Measurements from ENCODE around the gene SLAMF7.

SLAMF7 gene

GRCh38 chr1:160747717-160748116 lies 8.7 kb downstream of the SLAMF7 start:
- no peak for FAIRE-seq

DNA sequence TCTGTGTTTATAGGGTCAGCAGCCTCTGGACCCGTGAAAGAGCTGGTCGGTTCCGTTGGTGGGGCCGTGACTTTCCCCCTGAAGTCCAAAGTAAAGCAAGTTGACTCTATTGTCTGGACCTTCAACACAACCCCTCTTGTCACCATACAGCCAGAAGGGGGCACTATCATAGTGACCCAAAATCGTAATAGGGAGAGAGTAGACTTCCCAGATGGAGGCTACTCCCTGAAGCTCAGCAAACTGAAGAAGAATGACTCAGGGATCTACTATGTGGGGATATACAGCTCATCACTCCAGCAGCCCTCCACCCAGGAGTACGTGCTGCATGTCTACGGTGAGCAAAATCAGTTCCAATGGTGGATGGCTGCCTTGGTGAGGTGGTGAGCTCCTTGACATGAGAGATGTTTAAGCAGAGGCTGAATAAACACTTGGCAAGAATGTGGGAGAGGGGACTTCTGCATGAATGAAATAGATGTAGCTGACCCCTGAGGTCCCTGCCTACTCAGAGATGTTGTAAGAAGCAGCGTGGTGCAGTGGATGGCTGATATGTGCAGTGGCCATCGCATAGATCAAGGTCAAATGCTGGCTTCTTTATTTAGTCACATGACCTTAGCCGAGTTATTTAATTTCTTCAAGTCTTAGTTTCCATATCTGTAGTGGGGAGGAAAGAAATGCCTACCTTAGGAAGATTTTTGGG lies 9.3 kb downstream of the SLAMF7 start:
- FAIRE-seq: no peak

DNA sequence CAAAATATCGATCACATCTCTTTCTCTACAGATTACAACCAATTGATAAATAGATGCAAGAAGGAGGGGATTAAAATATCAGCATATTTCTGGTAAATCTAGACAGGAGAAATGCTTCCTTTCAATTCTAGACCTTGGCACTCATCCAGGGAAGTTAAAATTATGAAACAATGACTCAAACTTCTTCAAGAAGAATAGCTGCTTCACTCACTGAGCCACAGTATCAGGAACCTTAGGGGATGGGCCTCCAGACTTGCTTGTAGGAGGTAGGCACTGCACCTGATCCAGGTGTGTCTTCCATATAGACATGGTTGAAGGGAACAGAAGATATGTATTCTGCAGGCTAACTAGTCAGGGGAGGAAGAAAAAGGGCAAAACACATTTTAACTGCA lies 9.8 kb downstream of the SLAMF7 start:
- FAIRE-seq: no peak

DNA sequence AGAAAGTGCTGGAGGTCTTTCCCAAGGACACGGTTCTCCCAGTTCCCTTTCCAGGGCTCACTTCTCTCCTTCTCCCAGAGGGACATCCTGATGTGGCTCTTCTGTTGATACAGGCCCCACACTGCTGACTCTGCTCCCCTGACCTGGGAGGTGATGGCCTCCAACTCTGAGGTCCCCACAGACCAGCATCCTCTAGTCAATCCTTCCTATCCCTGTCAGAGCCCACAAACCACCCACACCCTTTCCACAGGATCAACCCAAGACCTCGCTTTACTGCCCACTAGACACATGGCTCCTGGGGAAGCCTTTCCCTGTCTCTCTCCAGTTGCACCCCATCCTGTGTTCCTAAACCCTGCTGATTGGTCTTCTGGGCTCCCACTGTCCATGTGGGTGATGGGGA lies 11.6 kb downstream of the SLAMF7 start:
- no peak for FAIRE-seq

DNA sequence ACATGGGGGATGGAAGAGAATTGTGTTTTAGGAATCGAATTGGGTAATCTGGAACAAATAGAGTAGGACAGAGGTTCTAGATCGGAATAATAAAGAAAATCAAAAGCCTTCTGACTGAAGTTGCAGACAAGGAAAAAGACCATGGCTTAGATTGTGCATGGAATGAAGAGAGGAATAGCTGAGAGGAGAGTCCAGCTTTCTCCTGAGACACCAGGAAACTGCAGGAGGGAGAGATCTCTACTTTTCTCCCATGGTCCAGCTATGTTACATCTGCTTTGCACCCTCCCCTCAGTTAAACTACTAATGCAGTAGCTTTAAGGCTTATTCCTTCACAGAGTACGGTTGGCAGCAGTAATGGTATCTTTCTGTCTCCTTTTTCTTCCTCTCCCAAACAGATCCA lies 13.4 kb downstream of the SLAMF7 start:
- no peak for FAIRE-seq

DNA sequence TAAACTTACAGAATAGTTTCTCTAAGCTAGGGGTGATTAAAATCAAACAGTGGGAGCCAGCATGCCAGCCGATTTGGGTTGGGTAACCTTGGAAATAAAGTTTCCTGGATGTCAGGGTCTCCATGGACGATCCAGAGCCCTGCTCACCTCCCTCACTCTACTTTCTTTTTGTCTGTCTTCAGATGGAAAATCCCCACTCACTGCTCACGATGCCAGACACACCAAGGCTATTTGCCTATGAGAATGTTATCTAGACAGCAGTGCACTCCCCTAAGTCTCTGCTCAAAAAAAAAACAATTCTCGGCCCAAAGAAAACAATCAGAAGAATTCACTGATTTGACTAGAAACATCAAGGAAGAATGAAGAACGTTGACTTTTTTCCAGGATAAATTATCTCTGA lies 13.9 kb downstream of the SLAMF7 start:
- FAIRE-seq: no peak

DNA sequence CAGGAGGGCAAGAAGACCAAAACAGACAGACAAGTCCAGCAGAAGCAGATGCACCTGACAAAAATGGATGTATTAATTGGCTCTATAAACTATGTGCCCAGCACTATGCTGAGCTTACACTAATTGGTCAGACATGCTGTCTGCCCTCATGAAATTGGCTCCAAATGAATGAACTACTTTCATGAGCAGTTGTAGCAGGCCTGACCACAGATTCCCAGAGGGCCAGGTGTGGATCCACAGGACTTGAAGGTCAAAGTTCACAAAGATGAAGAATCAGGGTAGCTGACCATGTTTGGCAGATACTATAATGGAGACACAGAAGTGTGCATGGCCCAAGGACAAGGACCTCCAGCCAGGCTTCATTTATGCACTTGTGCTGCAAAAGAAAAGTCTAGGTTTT lies 14.5 kb downstream of the SLAMF7 start:
- FAIRE-seq: no peak

GRCh38 chr1:160755461-160755860 lies 16.4 kb downstream of the SLAMF7 start:
- no peak for FAIRE-seq

DNA sequence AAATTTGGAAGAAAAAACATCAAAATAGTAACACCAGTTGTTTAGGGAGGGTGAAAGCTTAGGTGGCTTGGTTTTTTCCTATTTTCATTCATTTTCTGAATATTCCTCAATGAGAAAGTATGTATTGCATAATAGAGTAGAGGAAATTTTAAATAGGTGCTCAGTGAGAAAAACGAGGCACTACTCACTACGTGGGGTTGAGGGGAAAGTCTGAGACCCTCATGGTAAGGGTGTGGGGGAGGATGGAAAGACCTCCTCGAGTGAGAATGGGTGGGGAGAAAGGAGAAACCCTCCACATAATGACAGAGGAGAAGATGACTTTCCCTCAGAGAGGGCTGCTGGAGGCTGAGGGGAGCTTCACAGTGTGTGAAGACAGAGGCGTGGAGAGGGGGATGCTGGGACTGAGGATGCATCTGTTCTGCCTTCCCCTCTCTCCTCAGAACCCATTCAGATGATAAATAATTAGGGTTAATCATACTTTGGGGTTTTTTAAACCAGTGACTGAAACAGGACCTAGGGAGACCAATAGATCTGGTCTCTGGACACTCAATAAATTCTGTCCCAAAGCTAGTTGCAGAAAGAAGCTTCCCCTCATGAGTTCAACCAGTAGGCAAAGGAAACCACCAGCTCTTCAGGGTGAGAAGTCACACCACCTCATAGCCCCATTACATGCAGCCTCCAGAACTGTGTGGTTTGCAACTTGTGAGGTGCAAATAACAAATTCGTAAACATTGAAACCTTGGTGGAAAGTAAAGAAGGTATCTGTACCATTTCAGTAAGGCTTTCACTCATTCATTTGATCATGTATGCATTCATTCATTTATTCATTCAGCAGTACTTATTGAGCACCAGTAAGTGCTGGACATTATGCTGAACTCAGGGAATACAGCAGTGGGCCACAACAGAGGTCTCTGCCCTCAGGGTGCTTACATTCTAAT lies 17.1 kb downstream of the SLAMF7 start:
- no peak for FAIRE-seq

DNA sequence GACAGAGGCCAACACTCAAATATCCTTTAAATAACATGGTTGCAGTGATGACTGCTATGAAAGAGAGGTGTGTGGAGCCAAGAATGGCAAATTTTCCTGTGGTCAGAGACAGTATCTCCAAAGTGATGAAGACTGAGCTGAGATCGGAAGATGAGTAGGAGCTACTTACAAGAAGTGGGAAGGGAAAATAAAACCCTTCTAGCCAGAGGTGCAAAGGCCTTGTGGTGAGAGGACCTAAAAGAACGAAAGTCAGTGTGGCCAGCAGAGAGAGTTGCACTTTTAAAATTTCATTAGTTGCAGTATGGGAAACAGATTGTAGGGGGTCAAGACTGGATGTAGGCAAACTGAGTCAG lies 17.8 kb downstream of the SLAMF7 start:
- FAIRE-seq: no peak

- no peak for FAIRE-seq
Measured at GRCh38 chr1:160758521-160758920, 19.5 kb downstream of the SLAMF7 start.

GRCh38 chr1:160759740-160760139 lies 20.7 kb downstream of the SLAMF7 start:
- no peak for FAIRE-seq

GRCh38 chr1:160761046-160761445 lies 22.0 kb downstream of the SLAMF7 start:
- no peak for FAIRE-seq

DNA sequence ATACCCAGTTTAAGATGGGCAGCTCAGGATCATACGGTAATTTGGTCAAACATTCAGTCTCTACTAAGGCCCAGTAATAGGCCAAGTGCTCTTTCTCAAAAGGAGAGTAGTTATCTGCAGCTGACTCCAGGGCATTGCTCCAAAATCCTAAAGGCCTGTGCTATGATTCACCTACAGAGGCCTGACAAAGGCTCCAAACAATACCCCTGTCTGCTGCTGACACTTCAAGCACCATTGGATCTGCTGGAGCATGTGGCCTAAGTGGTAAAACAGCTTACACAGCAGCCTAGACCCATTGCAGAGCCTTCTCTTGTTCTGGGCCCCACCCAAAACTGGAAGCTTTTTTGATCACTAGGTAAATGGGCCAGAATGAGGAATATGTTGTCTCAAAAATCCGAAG lies 22.8 kb downstream of the SLAMF7 start:
- FAIRE-seq: no peak

DNA sequence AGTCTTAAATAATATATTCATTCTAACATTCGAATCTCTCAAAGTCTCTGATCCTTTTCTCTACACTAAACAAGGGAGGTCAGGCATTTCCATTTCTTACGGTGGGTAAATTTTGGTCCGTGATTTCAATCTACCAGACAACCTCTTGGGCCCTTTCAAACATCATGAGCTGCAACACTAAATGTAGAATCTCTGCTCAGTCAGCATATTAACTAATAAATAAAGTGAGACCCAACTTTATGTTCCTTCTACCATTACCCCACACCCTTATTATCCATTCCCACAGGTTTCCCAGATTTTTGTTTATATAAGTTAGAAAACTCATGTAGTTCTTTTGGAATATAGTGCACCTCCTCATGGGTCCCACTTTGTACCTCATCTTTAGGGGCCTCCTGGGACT lies 24.9 kb downstream of the SLAMF7 start:
- no peak for FAIRE-seq

DNA sequence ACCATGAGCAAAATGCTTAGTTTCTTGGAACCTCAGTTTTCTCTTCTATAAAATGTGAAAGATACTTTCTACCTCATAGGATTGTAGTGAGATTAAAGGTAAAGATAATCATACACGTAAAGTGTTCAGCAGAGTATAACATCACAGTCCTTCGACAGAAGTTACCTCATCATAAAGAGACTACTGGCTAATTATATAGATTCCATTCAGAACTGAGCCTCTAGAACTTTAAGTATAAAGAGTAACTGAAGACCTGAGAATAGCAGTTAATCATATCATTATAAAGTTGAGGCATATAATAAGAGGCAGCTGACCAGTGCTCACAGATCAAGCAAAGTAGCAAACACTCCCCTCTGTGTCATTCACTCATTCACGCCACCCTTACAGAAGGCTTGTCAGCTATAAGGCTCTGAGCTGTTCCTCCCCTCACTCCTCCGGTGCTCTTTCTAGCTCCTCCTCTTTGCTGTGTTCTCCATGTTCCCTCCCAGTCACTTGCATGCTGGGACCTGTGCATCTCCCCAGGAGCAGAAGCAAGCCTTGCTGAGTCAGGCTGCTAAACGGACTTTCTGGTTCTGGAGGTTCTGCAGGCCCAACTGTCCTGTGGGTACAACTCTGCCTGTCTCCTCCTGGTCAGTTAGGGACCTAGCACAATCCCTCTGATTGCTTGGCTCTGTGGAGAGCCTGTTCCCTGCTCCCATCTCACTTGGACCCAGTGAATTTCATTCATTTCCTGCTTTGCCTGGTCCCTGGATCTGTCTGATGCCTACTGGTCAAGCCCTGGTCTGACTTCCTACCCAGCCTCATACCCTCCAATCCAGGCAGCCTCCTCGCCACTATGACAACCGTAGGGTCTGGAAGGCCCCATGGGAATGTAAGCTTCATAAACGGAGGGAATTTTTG lies 28.6 kb downstream of the SLAMF7 start:
- FAIRE-seq: no peak

DNA sequence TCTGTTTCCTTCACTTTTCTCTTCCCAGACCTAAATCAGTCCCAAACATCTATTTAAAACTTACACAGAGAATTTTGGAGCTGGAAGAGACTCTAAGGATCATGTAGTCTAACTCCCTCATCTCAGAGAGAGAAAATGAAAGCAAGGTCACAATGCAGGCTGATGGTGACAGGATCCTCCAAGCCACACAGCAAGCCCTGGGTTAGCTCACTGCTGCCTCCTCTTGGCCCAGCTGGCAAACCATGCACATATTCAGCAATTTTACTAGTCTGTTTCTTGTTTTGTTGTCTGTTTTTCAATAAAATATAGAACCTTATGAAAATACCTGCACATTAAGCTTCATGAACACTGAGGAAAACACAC lies 29.2 kb downstream of the SLAMF7 start:
- no peak for FAIRE-seq

GRCh38 chr1:160772331-160772730 lies 33.3 kb downstream of the SLAMF7 start:
- no peak for FAIRE-seq

- no peak for FAIRE-seq
Measured at GRCh38 chr1:160773093-160773492, 34.0 kb downstream of the SLAMF7 start.

- FAIRE-seq: no peak
Measured at GRCh38 chr1:160774886-160775719, 36.1 kb downstream of the SLAMF7 start.

- FAIRE-seq: no peak
Measured at GRCh38 chr1:160776178-160776577, 37.1 kb downstream of the SLAMF7 start.

- no peak for FAIRE-seq
Measured at GRCh38 chr1:160777486-160778089, 38.5 kb downstream of the SLAMF7 start.

Data from colon (tissue), 2 donors.